Upper lobe of left lung (tissue), 6 donors: Measurements from ENCODE around the gene PTBP1. TPM values are rescaled to one million over a fixed set of nuclear protein-coding genes. Genes with fewer than 3 reads are reported as not detected.

Experiments used
- ATAC-seq, 2 donors: fragments of 200-7000 bp; cut with Tn5 transposase; one replicate each; pipeline ENCODE4 v1.9.1; 2022; ENCODE audit warnings: mild to moderate bottlenecking in 2 of 2, moderate library complexity in 2 of 2; ENCODE audit not compliant: low FRiP score in 2 of 2
- DNase-seq, 2 donors: peaks; one replicate each; pipeline ENCODE4 v3.0.0-alpha.2; 2019 to 2020
- H3K27ac ChIP-seq, 4 donors: fragments of 200-600 bp; sonication (generic); one replicate each; pipeline ENCODE4 v1.5.1; 2016 to 2019
- H3K27me3 ChIP-seq, 4 donors: fragments of 200-600 bp; sonication (generic); one replicate each; pipeline ENCODE4 v1.5.1; 2017 to 2019
- H3K36me3 ChIP-seq, 4 donors: fragments of 200-600 bp; sonication (generic); one replicate each; pipeline ENCODE4 v1.5.1; 2016 to 2019
- H3K4me1 ChIP-seq, 4 donors: fragments of 200-600 bp; sonication (generic); one replicate each; pipeline ENCODE4 v1.5.1; 2018 to 2019
- H3K4me3 ChIP-seq, 4 donors: fragments of 200-600 bp; sonication (generic); one replicate each; pipeline ENCODE4 v1.5.1; 2017 to 2019; ENCODE audit warnings: mild to moderate bottlenecking in 2 of 4, moderate library complexity in 1 of 4
- H3K9me3 ChIP-seq, 4 donors: fragments of 200-600 bp; sonication (generic); one replicate each; pipeline ENCODE4 v1.5.1; 2018 to 2019
- CTCF ChIP-seq, 6 experiments: fragments of 450-650 bp in 4 of 6; fragments of 200-600 bp in 2 of 6; sonication (generic) in 2 of 6; IDR thresholded peaks; one replicate each; pipeline ENCODE4 v1.5.1; 2016 to 2019; ENCODE audit warnings: antibody characterized with exemption in 6 of 6
- EP300 ChIP-seq, 4 donors: sonication (generic); formaldehyde crosslinking; IDR thresholded peaks; one replicate each; pipeline ENCODE4 v1.5.1; 2017; ENCODE audit warnings: antibody characterized with exemption in 4 of 4, control low read depth in 2 of 4
- POLR2A ChIP-seq, 4 donors: fragments of 450-650 bp; IDR thresholded peaks; one replicate each; pipeline ENCODE4 v1.5.1; 2016 to 2017; ENCODE audit warnings: antibody characterized with exemption in 4 of 4, mild to moderate bottlenecking in 2 of 4
- POLR2AphosphoS5 ChIP-seq, 2 donors: sonication (generic); formaldehyde crosslinking; IDR thresholded peaks; one replicate each; pipeline ENCODE4 v1.5.1; 2017; ENCODE audit warnings: antibody characterized with exemption in 2 of 2
- WGBS, 2 donors: methylation state at CpG; one replicate each; pipeline ENCODE4 v1.1.5; 2017 to 2018; 5-methylcytosine and 5-hydroxymethylcytosine counted together
- total RNA-seq, 6 donors: library from RNA; depleted of rRNA in 4 of 6; stranded (reverse); fragments of >200 nt in 4 of 6; gene quantifications; one replicate each; pipeline versions ENCODE4 v1.1.0 to v1.2.1, GENCODE V29; 2016 to 2021
- donor health status: DM: no; HTN: no; CAD: no; lungs with moderate emphysema.
- donor health status: DM: no; HTN: yes; CAD: no; lungs with severe emphysema.

The PTBP1 gene
- total RNA-seq, 6 donors from 2014 or later = 122 to 270 (median 219) TPM

- H3K4me1 ChIP-seq = peaks cover 58 to 72% (median 66%) of the 10 kb centered on the region in 4 donors
- no peaks in the 10 kb centered on the region for H3K9me3 ChIP-seq
- H3K36me3 ChIP-seq = peaks cover 20 to 68% (median 41%) of the 10 kb centered on the region in 4 donors
- no peaks in the 10 kb centered on the region for H3K27me3 ChIP-seq
- ATAC-seq = no peak
- TF ChIP-seq POLR2AphosphoS5 (IDR thresholded peaks at IDR 0.05) (peak in 1 of 2 donors; percentile 17), POLR2A (IDR thresholded peaks at IDR 0.05) (no peak)
- WGBS, 2 donors = 29 to 65% methylated on average over 6 to 16 of the region's 17 CpGs
- peak in 1 of 2 donors; percentile 63 for DNase-seq
- H3K27ac ChIP-seq = peak overlapping the region; percentile 95 to 100 (median 98)
- peak overlapping the region; percentile 9 to 98 (median 92) for H3K4me3 ChIP-seq
Observed at GRCh38 chr19:800360-801029, 3.2 kb downstream of the PTBP1 start.

GRCh38 chr19:801030-801860, 4.0 kb downstream of the PTBP1 start:
- Histone ChIP-seq H3K36me3 (peaks cover 27 to 76% (median 48%) of the 10 kb centered on the region in 4 donors), H3K9me3 (no peaks in the 10 kb centered on the region), H3K27me3 (no peaks in the 10 kb centered on the region), H3K4me3 (peak overlapping the region in 3 of 4 donors; percentile 88 to 98 (median 96)), H3K4me1 (peaks cover 50 to 64% (median 59%) of the 10 kb centered on the region in 4 donors), H3K27ac (peak overlapping the region; percentile 95 to 100 (median 98))
- ATAC-seq (no peak), DNase-seq (peak; percentile 80 to 86)
- 31 to 35% methylated on average over 13 to 22 of the region's 29 CpGs for WGBS, 2 donors
- peak in 1 of 2 donors; percentile 8 for TF ChIP-seq POLR2AphosphoS5 (IDR thresholded peaks at IDR 0.05)
- TF ChIP-seq CTCF (IDR thresholded peaks at IDR 0.05) = no peak
- no peak for TF ChIP-seq POLR2A (IDR thresholded peaks at IDR 0.05)
- no peak for TF ChIP-seq EP300 (IDR thresholded peaks at IDR 0.05)

GRCh38 chr19:801861-802497, 4.7 kb downstream of the PTBP1 start:
- Histone ChIP-seq H3K27ac (peak overlapping the region; percentile 95 to 100 (median 98)), H3K4me3 (peak overlapping the region in 3 of 4 donors; percentile 88 to 98 (median 96)), H3K36me3 (peaks cover 34 to 83% (median 55%) of the 10 kb centered on the region in 4 donors), H3K27me3 (no peaks in the 10 kb centered on the region), H3K9me3 (no peaks in the 10 kb centered on the region), H3K4me1 (peaks cover 47 to 62% (median 56%) of the 10 kb centered on the region in 4 donors)
- DNase-seq (peak; percentile 73 to 74), ATAC-seq (peak in 1 of 2 donors; percentile 28)
- WGBS, 2 donors = 32 to 35% methylated on average over 12 to 23 of the region's 23 CpGs
- TF ChIP-seq CTCF (IDR thresholded peaks at IDR 0.05) = no peak
- TF ChIP-seq POLR2AphosphoS5 (IDR thresholded peaks at IDR 0.05) = peak; percentile 14 to 35

GRCh38 chr19:802498-803098, 5.3 kb downstream of the PTBP1 start:
- Histone ChIP-seq H3K36me3 (peaks cover 41 to 89% (median 62%) of the 10 kb centered on the region in 4 donors), H3K4me3 (peak overlapping the region in 1 of 4 donors; percentile 88), H3K9me3 (no peaks in the 10 kb centered on the region), H3K4me1 (peaks cover 47 to 68% (median 56%) of the 10 kb centered on the region in 4 donors), H3K27me3 (no peaks in the 10 kb centered on the region), H3K27ac (peak overlapping the region; percentile 39 to 100 (median 97))
- no peak for TF ChIP-seq POLR2A (IDR thresholded peaks at IDR 0.05)
- TF ChIP-seq POLR2AphosphoS5 (IDR thresholded peaks at IDR 0.05) = no peak
- no peak for TF ChIP-seq EP300 (IDR thresholded peaks at IDR 0.05)
- no peak for TF ChIP-seq CTCF (IDR thresholded peaks at IDR 0.05)
- ATAC-seq (no peak), DNase-seq (no peak)
- 37 to 55% methylated on average over 25 to 28 of the region's 28 CpGs for WGBS, 2 donors
